NCI-H526 treated with DMSO at 0.1 percent for 48 hours (cell line): ENCODE results near the gene CDK11B.

Source experiments
- DNase-seq: peaks from one replicate; lab custom pipeline; 2025; lab: John Stamatoyannopoulos, UW

The CDK11B gene

DNA sequence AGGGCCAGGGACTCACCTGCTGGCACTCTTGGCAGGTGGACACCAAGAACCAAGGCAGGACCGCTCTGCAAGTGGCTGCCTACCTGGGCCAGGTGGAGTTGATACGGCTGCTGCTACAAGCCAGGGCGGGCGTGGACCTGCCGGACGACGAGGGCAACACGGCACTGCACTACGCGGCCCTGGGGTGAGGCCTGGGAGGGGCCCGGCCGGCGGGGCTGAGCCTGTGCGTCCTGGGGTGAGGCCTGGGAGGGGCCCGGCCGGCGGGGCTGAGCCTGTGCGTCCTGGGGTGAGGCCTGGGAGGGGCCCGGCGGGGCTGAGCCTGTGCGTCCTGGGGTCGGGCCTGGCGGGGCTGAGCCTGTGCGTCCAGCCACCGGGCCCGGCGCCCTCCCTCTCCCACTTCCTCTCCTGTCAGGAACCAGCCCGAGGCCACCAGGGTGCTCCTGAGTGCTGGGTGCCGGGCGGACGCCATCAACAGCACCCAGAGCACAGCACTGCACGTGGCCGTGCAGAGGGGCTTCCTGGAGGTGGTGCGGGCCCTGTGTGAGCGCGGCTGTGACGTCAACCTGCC is 31.5 kb downstream of the CDK11B start:
- DNase-seq = no peak

DNA sequence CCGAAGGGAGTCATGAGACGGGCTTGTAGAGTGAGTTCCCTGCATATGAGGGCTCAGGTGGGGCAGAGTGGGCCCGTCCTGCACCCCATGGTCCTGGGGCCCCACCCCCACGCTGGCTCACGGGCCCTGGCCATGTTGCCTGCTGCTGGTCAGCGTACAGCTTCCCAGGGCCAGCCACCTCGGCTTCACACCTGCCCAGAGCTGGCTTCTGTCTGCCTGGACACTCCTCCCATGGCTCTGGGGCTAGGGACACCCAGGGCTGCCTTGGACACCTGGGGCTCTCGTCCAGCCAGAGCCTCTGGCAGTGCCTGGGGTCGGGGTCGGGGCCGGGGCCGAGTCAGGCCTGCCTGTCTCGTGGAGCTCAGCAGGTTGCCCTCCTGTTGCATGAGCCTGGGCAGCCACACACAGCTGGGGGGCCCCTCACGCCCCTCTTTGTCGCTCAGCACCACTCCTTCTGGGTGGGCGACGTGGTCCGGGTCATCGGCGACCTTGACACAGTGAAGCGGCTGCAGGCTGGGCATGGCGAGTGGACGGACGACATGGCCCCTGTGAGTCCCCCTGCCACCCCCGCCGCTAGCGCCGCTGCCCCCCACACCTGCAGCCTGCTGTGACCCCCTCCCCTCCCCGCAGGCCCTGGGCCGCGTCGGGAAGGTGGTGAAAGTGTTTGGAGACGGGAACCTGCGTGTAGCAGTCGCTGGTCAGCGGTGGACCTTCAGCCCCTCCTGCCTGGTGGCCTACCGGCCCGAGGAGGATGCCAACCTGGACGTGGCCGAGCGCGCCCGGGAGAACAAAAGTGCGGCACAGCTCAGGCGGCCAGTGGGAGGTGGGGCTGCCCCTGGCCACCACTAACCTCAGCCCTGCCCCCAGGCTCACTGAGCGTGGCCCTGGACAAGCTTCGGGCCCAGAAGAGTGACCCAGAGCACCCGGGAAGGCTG is 32.3 kb downstream of the CDK11B start:
- DNase-seq = no peak

- no peak for DNase-seq
Measured at GRCh38 chr1:1625824-1626206, 33.0 kb downstream of the CDK11B start.

DNA sequence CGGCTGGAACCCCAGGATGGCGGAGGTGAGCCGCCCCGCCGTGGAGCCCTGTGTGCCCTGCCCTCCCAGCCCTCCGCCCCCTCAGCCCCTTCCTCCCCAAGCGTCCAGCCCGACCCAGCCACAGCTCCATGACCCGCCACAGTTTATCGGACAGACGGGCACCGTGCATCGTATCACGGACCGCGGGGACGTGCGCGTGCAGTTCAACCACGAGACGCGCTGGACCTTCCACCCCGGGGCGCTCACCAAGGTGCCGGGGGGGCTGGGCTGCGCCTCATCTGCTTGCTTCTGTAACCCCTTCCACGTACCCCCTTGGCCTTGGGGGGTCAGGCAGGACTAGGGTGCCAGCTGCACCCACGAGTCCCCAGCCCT is 33.4 kb downstream of the CDK11B start:
- no peak for DNase-seq

DNA sequence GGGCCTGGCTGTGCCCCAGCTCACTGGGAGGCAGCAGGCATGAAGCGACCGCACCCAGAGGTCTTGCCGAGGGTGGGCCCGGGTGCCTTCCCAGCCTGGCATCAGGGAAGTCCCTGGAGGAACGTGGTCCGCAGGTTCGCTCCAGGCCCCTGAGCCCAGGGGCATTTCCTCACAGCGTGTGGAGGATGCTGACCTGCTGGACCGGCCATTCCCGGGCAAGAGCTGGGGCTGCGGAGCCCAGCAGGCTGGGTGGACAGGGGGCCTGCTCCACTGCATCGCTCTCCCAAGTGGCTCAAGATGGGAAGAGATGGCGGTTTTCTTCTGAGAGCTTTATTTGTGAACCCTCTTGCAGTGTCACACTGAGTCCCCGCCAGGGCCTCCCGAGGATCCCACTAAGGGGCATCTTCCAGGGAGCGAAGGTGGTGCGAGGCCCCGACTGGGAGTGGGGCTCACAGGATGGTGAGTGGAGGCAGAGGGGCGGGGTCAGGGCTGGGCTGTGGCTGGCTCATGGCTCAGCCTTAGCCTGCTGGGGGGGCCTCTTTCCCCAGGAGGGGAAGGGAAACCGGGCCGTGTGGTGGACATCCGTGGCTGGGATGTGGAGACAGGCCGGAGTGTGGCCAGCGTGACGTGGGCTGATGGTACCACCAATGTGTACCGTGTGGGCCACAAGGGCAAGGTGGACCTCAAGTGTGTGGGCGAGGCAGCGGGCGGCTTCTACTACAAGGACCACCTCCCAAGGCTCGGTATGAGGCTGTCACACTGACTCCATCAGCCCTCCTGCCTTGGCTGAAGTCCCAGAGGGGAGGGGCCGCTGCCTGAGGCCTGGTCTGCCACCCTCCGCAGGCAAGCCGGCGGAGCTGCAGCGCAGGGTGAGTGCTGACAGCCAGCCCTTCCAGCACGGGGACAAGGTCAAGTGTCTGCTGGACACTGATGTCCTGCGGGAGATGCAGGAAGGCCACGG is 34.1 kb downstream of the CDK11B start:
- no peak for DNase-seq

DNA sequence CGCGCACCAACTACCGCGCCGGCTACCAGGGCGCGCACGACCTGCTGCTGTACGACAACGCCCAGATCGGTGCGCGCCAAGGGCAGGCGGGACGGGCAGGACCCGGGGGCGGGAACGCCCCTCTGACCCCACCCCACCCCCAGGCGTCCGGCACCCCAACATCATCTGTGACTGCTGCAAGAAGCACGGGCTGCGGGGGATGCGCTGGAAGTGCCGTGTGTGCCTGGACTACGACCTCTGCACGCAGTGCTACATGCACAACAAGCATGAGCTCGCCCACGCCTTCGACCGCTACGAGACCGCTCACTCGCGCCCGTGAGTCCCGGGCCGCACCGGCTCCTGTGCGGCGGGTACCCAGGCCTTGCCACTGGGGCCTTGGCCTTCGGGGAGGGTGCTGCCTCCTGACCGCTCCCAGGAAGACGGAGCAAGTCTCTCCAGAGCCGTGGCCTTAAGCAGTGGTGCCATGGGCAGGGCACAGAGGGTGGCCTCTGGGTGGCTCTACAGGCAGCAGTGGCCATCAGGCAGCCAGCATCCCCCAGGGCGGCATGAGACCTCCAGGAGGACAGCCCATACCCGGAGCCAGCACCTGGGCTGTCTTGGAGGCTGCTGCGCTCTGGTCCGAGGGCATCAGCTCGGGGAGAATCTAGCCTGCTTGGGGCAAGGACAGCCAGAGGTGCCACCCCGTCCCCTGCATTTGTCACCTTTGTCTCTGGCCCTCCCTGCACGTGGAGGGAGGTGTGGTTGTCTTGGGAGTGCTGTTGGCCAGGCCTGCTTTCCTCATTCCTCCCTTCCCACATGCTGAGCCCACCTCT is 35.0 kb downstream of the CDK11B start:
- no peak for DNase-seq

- DNase-seq = no peak
Measured at GRCh38 chr1:1623181-1623630, 35.6 kb downstream of the CDK11B start.

GRCh38 chr1:1622788-1623094 is 36.1 kb downstream of the CDK11B start:
- no peak for DNase-seq

DNA sequence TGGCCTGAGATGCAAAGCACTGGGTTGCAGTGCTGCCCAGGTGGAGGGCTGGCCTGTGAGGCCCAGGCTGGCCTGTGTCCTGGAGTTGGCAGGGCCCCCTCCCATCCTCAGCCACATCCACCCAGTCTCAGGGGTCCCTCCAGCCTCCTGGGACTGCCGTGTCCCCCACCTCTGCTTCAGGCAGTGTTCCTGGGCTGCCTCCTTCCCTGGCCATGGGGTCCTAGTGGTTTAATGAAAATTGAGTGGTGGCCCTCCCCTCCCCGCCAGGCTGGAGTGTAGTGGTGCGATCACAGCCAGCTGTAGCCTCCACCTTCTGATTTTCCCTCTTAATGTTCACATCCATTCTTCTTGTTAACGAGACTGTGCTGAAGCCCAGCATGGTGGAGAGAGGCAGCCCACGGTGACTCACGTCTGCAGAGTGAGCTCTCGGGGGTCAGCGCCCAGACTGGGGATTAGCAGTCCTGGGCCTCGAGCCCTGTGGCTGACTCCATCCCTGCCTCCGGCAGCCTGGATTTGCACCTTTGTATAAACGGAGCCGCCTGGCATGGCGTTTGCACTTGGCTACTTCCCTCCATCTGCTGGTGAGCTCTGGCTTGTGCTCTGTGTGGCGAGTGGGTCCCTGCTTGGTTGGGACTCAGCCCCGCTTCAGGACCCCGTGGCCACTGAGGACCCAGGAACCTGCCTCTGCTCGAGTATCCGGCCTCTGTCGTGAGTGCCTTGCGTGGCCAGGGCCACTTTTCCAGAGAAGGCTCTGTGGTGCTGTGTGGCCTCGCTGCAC is 36.6 kb downstream of the CDK11B start:
- DNase-seq = no peak

- DNase-seq = no peak
Measured at GRCh38 chr1:1621173-1622009, 37.4 kb downstream of the CDK11B start.

- no peak for DNase-seq
Measured at GRCh38 chr1:1620433-1621139, 38.2 kb downstream of the CDK11B start.

DNA sequence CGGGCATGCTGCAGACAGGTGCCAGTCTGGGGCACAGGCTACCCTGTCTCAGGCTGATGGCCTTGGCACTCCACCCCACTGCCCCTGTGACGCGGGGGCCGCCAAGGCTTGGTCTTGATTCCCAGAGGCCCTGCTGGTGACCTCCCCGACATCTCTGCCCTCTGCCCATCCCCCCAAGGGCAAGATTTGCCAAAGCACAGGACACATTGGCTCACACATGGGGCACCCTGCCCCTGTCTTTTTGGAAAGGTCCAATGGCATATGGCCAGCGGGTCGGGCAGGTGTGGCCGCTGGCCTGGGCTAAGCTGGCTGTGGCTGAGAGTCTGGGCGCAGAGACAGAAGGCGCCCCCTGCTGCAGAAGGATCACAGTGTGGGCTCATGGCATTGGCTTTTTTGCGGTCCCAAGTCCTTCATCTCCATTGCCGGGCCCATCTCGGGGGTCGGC is 38.9 kb downstream of the CDK11B start:
- DNase-seq = no peak

DNA sequence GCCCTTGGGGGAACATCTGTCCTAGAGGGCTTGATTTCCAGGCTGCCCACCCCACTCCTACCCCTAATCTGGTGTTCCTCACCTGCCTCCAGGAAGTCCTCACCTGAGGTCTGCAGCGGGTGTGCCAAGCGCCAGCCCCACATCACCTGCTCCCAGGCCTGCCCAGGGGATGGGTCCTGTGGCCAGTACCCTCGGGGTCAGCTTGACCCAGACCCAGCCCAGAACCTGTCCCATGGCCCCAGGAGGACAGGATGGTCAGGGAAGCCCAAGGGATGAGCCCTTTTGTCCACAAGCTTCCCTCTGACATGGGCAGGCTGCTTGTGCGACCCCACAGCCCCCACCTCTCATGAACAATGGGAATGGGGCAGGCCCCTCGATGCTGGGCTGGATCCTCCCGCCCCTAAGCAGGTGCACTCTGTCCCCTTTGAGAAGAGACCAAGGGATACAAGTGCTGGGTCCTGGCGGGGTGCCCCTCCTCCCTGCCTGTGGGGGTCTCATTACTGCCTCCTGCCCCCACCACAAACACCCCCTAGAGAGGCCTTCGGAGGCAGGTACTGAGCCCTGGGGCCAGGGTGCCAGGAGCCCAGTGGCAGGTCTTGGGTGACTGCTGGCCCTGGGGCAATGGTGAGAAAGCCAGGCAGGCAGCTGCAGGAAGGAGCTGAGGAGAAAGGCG is 40.3 kb downstream of the CDK11B start:
- DNase-seq = no peak

DNA sequence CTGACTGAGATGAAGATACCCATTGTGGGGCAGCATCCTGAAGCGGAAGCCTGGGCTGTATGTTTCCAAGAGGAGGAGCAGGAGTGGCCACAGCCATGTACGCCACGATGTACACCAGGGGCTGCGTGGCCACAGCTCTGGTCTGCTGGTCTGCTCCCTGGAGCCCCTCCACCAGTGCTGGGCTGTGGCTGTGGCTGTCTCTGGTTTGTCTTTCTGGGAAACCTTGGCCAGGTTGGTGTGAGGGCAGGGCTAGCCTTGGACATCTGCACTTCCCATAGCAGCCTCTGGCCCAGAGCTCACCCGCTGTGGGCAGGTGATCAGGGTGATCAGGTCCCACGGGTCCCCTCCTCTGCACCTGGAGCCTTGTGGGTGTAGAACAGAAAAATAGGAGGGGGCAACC is 40.9 kb downstream of the CDK11B start:
- DNase-seq = no peak

- no peak for DNase-seq
Measured at GRCh38 chr1:1617516-1617915, 41.3 kb downstream of the CDK11B start.

GRCh38 chr1:1616838-1617237 is 42.0 kb downstream of the CDK11B start:
- DNase-seq = no peak

DNA sequence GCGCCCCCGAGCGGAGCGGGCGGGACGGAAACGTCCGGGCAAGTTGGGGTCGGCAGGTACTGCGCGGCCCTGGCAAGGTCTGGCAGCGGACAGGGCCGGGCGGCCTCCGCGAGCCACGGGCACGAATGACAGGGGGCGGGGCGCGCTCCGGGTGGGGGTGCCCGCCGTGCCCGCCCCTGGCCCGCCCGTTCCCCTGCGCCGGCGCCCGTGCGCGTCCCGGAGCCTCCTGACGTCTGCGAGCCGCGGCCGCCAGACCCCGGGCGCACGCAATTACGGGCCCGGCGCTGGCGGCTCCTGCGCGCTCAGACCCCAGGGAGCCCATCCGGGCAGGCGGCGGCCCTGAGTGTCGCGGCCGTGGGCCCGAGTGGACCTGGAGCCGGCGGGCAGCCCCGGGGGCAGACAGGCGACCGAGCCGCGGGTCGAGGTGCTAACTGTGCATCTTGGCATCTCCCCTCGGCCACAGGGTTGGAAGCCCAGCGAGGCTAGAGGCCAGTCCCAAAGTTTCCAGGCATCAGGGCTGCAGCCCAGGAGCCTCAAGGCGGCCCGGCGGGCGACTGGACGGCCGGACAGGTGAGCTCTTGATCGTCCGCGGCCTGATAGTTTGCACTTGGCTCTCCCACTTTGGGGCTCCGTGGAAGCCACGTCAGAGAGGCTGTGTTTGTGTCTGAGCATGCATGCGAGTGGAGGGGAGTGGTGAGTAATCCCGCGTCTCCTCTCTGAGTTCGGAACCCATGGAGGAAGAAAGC is 42.6 kb downstream of the CDK11B start:
- no peak for DNase-seq
